ENCODE results near the gene SETDB2. TPM values are rescaled to one million over a fixed set of nuclear protein-coding genes. Genes with fewer than 3 reads are reported as not detected.
A peak's percentile ranks its signal among the peaks of the same experiment; 100 is the strongest.

Gene SETDB2, protein sequence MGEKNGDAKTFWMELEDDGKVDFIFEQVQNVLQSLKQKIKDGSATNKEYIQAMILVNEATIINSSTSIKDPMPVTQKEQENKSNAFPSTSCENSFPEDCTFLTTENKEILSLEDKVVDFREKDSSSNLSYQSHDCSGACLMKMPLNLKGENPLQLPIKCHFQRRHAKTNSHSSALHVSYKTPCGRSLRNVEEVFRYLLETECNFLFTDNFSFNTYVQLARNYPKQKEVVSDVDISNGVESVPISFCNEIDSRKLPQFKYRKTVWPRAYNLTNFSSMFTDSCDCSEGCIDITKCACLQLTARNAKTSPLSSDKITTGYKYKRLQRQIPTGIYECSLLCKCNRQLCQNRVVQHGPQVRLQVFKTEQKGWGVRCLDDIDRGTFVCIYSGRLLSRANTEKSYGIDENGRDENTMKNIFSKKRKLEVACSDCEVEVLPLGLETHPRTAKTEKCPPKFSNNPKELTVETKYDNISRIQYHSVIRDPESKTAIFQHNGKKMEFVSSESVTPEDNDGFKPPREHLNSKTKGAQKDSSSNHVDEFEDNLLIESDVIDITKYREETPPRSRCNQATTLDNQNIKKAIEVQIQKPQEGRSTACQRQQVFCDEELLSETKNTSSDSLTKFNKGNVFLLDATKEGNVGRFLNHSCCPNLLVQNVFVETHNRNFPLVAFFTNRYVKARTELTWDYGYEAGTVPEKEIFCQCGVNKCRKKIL
- total RNA-seq = 10 to 100 TPM in 1 of 4 donors, 1 to 10 TPM in 3; 2.8 to 11.6 (median 8.8) TPM

DNA sequence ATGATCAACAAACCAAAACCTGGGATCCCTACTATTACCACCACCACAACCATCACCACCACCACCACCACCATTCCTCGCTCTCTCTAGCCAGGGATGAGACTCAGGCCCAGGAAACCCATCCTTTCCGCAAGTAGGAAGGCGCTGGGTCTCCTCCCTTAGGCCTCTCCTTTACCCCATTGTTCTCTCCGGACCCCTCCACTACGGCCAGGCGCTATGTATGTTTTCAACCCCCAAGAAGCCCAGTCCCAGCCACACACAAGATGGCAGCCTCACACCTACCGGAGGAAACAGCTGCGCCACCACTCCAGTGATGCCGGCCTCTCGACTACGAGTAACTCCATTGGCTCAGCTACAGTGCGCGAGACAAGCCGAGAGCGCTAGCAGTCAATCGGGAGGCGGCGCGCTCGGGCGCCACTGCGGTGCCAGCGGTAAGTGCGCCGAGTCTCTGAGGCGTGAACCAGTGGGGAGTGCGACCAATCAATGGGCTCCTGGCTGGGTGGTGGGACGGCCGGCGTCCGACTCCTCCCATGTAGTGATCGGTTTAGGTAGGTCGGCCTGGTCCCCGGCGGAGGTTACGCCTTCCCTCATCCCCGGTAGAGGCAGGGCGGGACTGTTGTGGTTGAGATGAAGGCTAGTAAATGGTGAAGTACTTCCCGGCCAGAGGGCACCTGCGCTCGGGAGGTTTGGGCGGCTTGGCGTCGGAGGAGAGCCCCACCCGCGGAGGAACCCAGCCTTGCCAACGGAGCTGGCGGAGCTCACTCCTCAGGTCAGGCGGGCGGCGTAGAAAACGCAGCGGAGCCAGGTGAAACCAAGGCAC, at the start of gene SETDB2, which contains the start of gene CAB39L:
SETDB2 (plus strand) TSS at position 571 of the 820 bp plus-strand sequence. CDS start 7,620 bp downstream, outside the sequence.
CAB39L (minus strand) TSS at position 361 of the 820 bp plus-strand sequence. CDS start 61,154 bp downstream, outside the sequence.
- H3K27ac ChIP-seq = peak within 1 kb of the TSS; percentile 96 to 98 (median 96)
- peak within 1 kb of the TSS; percentile 71 to 83 (median 75) for H3K4me3 ChIP-seq
- intact Hi-C loops (cut with DNase I; ENCODE audit: low total_unique reads) (no loop called here), in situ Hi-C loops (cut with MboI; ENCODE audit: low pct_ligation_motif_present in 1 of 4, low pct_unique_long_range_greater_than_20kb in 1 of 4, low sequenced_read_pairs in 3 of 4) (loop anchor here in 2 of 4 donors (10.0 to 25.0 kb wide), 2 partner anchors 132 to 141 kb away; partner anchors contain the start of gene RCBTB1 (in 1 of the 2))
- no peaks in the 10 kb centered on the region for H3K27me3 ChIP-seq
- no peaks in the 10 kb centered on the region for H3K36me3 ChIP-seq
- peak; percentile 99 for DNase-seq
- H3K9me3 ChIP-seq = no peaks in the 10 kb centered on the region
- TF ChIP-seq POLR2AphosphoS5 (IDR thresholded peaks at IDR 0.05) (peak; percentile 93 to 96 (median 94)), EP300 (IDR thresholded peaks at IDR 0.05; ENCODE audit: low read depth) (no peak), POLR2A (IDR thresholded peaks at IDR 0.05) (peak; percentile 93)
- TF ChIP-seq, protein P1, sequence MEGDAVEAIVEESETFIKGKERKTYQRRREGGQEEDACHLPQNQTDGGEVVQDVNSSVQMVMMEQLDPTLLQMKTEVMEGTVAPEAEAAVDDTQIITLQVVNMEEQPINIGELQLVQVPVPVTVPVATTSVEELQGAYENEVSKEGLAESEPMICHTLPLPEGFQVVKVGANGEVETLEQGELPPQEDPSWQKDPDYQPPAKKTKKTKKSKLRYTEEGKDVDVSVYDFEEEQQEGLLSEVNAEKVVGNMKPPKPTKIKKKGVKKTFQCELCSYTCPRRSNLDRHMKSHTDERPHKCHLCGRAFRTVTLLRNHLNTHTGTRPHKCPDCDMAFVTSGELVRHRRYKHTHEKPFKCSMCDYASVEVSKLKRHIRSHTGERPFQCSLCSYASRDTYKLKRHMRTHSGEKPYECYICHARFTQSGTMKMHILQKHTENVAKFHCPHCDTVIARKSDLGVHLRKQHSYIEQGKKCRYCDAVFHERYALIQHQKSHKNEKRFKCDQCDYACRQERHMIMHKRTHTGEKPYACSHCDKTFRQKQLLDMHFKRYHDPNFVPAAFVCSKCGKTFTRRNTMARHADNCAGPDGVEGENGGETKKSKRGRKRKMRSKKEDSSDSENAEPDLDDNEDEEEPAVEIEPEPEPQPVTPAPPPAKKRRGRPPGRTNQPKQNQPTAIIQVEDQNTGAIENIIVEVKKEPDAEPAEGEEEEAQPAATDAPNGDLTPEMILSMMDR (IDR thresholded peaks at IDR 0.05) = peak; percentile 16 to 76 (median 43)
- peaks cover 0 to 46% (median 17%) of the 10 kb centered on the region in 4 donors for H3K4me1 ChIP-seq
- 0% methylated on average over 3 to 51 of the region's 53 CpGs for WGBS, 2 donors (ENCODE audit: low coverage in 1 of 2)

DNA sequence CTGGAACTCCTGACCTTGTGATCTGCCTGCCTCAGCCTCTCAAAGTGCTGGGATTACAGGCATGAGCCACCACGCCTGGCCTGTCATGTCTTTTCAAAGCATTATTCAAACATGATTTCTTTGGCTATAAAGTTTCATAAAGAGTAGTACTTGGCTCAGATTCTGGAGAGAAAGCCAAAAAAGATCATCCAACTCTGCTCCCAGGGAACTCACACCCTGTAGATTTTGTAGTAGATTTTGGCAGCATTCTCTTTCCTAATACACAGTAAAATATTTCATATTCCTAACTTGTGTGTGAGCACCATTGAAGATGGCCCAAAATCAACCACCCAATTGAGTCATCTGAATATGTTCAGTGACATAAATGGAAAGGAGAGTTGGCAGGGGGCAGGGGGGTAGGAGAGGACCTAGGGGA, 48.6 kb upstream of the SETDB2 start:
- Histone ChIP-seq H3K27me3 (no peaks in the 10 kb centered on the region), H3K9me3 (no peaks in the 10 kb centered on the region), H3K4me3 (no peak overlapping the region), H3K27ac (peak overlapping the region; percentile 8 to 92 (median 62)), H3K4me1 (peaks cover 0 to 11% (median under 1%) of the 10 kb centered on the region in 4 donors), H3K36me3 (no peaks in the 10 kb centered on the region)
- DNase-seq = no peak
- TF ChIP-seq EP300 (IDR thresholded peaks at IDR 0.05; ENCODE audit: low read depth) (no peak), POLR2AphosphoS5 (IDR thresholded peaks at IDR 0.05) (peak in 1 of 3 donors; percentile 34)
- intact Hi-C loops (cut with DNase I; ENCODE audit: low total_unique reads) = no loop called here
- in situ Hi-C loops (cut with MboI; ENCODE audit: low pct_ligation_motif_present in 1 of 4, low pct_unique_long_range_greater_than_20kb in 1 of 4, low sequenced_read_pairs in 3 of 4) = no loop called here
- WGBS, 2 donors (ENCODE audit: low coverage in 1 of 2) = 47% methylated on average over 1 of the region's 1 CpG; no CpG with 5 or more reads in 1 of the 2 donors

DNA sequence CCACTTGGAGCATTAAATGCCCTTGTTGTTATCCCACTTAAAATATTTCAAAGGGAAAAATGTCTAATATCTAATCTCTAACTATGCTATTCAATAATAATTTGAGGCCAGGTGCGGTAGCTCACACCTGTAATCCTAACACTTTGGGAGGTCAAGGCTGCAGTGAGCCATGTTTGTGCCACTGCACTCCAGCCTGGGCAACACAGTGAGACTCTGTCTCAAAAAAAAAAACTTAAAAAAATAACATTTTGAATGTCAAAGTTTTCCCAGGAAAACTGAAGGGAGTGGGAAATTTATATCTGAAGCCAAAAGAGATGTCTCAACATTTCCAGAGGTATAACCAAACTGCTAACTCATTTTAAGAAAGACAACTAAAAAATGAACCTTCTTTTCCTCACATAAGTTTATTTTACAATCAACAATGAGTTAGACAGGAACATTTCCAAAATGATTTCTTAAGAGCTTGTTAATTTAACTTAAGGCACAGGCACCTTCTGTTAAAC, 48.1 kb upstream of the SETDB2 start:
- 89 to 100% methylated on average over 1 of the region's 1 CpG for WGBS, 2 donors (ENCODE audit: low coverage in 1 of 2)
- Histone ChIP-seq H3K36me3 (no peaks in the 10 kb centered on the region), H3K4me1 (peaks cover 0 to 11% (median 6%) of the 10 kb centered on the region in 4 donors), H3K27ac (peak overlapping the region; percentile 8 to 92 (median 62)), H3K27me3 (no peaks in the 10 kb centered on the region), H3K9me3 (no peaks in the 10 kb centered on the region), H3K4me3 (no peak overlapping the region)
- DNase-seq = no peak
- in situ Hi-C loops (cut with MboI; ENCODE audit: low pct_ligation_motif_present in 1 of 4, low pct_unique_long_range_greater_than_20kb in 1 of 4, low sequenced_read_pairs in 3 of 4) (no loop called here), intact Hi-C loops (cut with DNase I; ENCODE audit: low total_unique reads) (no loop called here)
- TF ChIP-seq POLR2AphosphoS5 (IDR thresholded peaks at IDR 0.05) (no peak), POLR2A (IDR thresholded peaks at IDR 0.05) (no peak), EP300 (IDR thresholded peaks at IDR 0.05; ENCODE audit: low read depth) (no peak)
- TF ChIP-seq, protein P1 (IDR thresholded peaks at IDR 0.05) = no peak

DNA sequence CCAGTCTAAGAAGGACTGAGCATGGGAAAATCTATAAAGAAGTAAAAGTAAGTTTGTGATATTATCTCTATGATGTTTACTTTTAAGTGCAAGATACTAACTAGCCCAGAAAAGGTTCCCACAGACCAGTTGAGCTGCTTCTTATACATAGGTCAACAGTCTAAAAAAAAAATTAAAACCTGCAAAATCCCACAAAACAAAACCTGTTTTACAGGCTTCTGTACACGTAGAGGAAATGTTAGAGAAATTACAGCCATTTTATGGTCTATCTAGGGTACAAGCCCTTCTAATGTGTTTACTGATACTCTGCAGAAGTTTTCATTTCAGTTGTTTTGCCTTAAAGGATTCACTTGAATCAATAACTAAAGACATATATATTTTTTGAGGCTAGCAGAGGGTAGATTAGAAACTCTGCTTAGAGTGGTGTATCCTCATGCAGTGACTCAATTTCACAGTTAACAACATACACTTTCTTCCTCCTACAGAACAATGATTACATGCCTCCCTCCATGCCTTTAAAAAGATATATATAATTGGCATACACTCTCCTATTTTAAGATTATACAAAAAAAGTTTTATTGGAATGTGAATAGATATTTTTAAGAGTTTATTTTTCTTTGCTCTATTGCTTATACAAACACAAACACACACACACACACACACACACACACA, 44.1 kb upstream of the SETDB2 start:
- H3K36me3 ChIP-seq = no peaks in the 10 kb centered on the region
- in situ Hi-C loops (cut with MboI; ENCODE audit: low pct_ligation_motif_present in 1 of 4, low pct_unique_long_range_greater_than_20kb in 1 of 4, low sequenced_read_pairs in 3 of 4) = no loop called here
- no peaks in the 10 kb centered on the region for H3K27me3 ChIP-seq
- H3K27ac ChIP-seq = peak overlapping the region; percentile 81 to 92 (median 88)
- H3K9me3 ChIP-seq = peaks cover 6 to 10% of the 10 kb centered on the region in 2 donors
- DNase-seq = no peak
- 35 to 67% methylated on average over 1 of the region's 1 CpG for WGBS, 2 donors (ENCODE audit: low coverage in 1 of 2)
- intact Hi-C loops (cut with DNase I; ENCODE audit: low total_unique reads) = loop anchor here (2.0 kb wide), 1 partner anchor 87 kb away; no protein-coding TSS in a partner anchor
- TF ChIP-seq POLR2AphosphoS5 (IDR thresholded peaks at IDR 0.05) = no peak
- TF ChIP-seq, protein P1 (IDR thresholded peaks at IDR 0.05) = no peak
- no peak for TF ChIP-seq POLR2A (IDR thresholded peaks at IDR 0.05)
- no peak for TF ChIP-seq EP300 (IDR thresholded peaks at IDR 0.05; ENCODE audit: low read depth)
- H3K4me1 ChIP-seq = peaks cover 4 to 20% (median 10%) of the 10 kb centered on the region in 4 donors
- H3K4me3 ChIP-seq = peak overlapping the region; percentile 18 to 44 (median 24)
